HK-2 (cell line): ENCODE data around the gene IKBKE.

Source experiments
- DNase-seq: peaks from one replicate; pipeline ENCODE4 v3.0.0-alpha.2; 2018; ENCODE audit not compliant: unreplicated experiment

The IKBKE gene

GRCh38 chr1:206469933-206470691 lies at the start of gene IKBKE:
IKBKE (plus strand) TSS chr1:206470476; CDS start chr1:206473228, 2,752 bp downstream.
- peak; percentile 70 for DNase-seq

GRCh38 chr1:206421616-206422340 lies 48.5 kb upstream of the IKBKE start:
- no peak for DNase-seq

GRCh38 chr1:206422525-206422924 lies 47.8 kb upstream of the IKBKE start:
- DNase-seq = no peak

- no peak for DNase-seq
Measured at GRCh38 chr1:206427291-206427690, 43.0 kb upstream of the IKBKE start.

- no peak for DNase-seq
Measured at GRCh38 chr1:206429421-206429820, 40.9 kb upstream of the IKBKE start.

GRCh38 chr1:206430031-206430983 lies 40.0 kb upstream of the IKBKE start:
- DNase-seq = no peak

- DNase-seq = no peak
Measured at GRCh38 chr1:206435445-206435844, 34.8 kb upstream of the IKBKE start.

GRCh38 chr1:206438554-206438953 lies 31.7 kb upstream of the IKBKE start:
- no peak for DNase-seq

GRCh38 chr1:206439205-206439604 lies 31.1 kb upstream of the IKBKE start:
- DNase-seq = no peak

- DNase-seq = no peak
Measured at GRCh38 chr1:206441336-206441967, 28.8 kb upstream of the IKBKE start.

- peak; percentile 27 for DNase-seq
Measured at GRCh38 chr1:206442101-206442500, 28.2 kb upstream of the IKBKE start.

GRCh38 chr1:206445116-206445515 lies 25.2 kb upstream of the IKBKE start:
- DNase-seq = no peak

- no peak for DNase-seq
Measured at GRCh38 chr1:206445911-206446356, 24.3 kb upstream of the IKBKE start.

- DNase-seq = no peak
Measured at GRCh38 chr1:206446688-206447421, 23.4 kb upstream of the IKBKE start.

- no peak for DNase-seq
Measured at GRCh38 chr1:206447422-206447765, 22.9 kb upstream of the IKBKE start.

GRCh38 chr1:206447792-206448191 lies 22.5 kb upstream of the IKBKE start:
- DNase-seq = no peak

GRCh38 chr1:206448471-206448870 lies 21.8 kb upstream of the IKBKE start:
- DNase-seq = no peak

GRCh38 chr1:206449565-206449964 lies 20.7 kb upstream of the IKBKE start:
- no peak for DNase-seq

GRCh38 chr1:206450281-206450680 lies 20.0 kb upstream of the IKBKE start:
- no peak for DNase-seq

- DNase-seq = no peak
Measured at GRCh38 chr1:206451134-206451686, 19.1 kb upstream of the IKBKE start.

GRCh38 chr1:206453111-206453510 lies 17.2 kb upstream of the IKBKE start:
- no peak for DNase-seq
